Mucosa of stomach (tissue), 1 donor: ENCODE data around the gene UQCR10.

Experiments used
- H3K27me3 ChIP-seq: one replicate; pipeline ENCODE4 v1.7.0; 2013; ENCODE audit warnings: mild to moderate bottlenecking, low read length; ENCODE audit not compliant: control insufficient read depth, insufficient read depth
- H3K36me3 ChIP-seq: one replicate; pipeline ENCODE4 v1.7.0; 2013; ENCODE audit warnings: low read length; ENCODE audit not compliant: control insufficient read depth, insufficient read depth
- H3K4me1 ChIP-seq: one replicate; pipeline ENCODE4 v1.7.0; 2013; ENCODE audit warnings: mild to moderate bottlenecking, low read length; ENCODE audit not compliant: control insufficient read depth, insufficient read depth
- H3K4me3 ChIP-seq: one replicate; pipeline ENCODE4 v1.7.0; 2013; ENCODE audit warnings: low read length
- H3K9ac ChIP-seq: one replicate; pipeline ENCODE4 v1.7.0; 2013; ENCODE audit warnings: mild to moderate bottlenecking, low read length, moderate library complexity
- H3K9me3 ChIP-seq: one replicate; pipeline ENCODE4 v1.7.0; 2013; ENCODE audit warnings: mild to moderate bottlenecking, low read length, moderate library complexity; ENCODE audit not compliant: control insufficient read depth
- donor health status: Pancreatic carcinoma.

Gene UQCR10

GRCh38 chr22:29755889-29756288 is 11.3 kb upstream of the UQCR10 start:
- Histone ChIP-seq H3K9ac (no peak overlapping the region), H3K4me1 (no peaks in the 10 kb centered on the region), H3K27me3 (no peaks in the 10 kb centered on the region), H3K36me3 (no peaks in the 10 kb centered on the region), H3K4me3 (no peak overlapping the region), H3K9me3 (no peaks in the 10 kb centered on the region)

- no peak overlapping the region for H3K4me3 ChIP-seq
- no peaks in the 10 kb centered on the region for H3K4me1 ChIP-seq
- no peak overlapping the region for H3K9ac ChIP-seq
- no peaks in the 10 kb centered on the region for H3K9me3 ChIP-seq
- no peaks in the 10 kb centered on the region for H3K36me3 ChIP-seq
- H3K27me3 ChIP-seq, result no peaks in the 10 kb centered on the region
These were observed 10.8 kb upstream of the UQCR10 start for GRCh38 chr22:29756341-29756740.

GRCh38 chr22:29757096-29757495 is 10.1 kb upstream of the UQCR10 start:
- Histone ChIP-seq H3K36me3 (no peaks in the 10 kb centered on the region), H3K4me1 (no peaks in the 10 kb centered on the region), H3K4me3 (no peak overlapping the region), H3K9me3 (no peaks in the 10 kb centered on the region), H3K27me3 (no peaks in the 10 kb centered on the region), H3K9ac (no peak overlapping the region)

GRCh38 chr22:29758068-29758622 is 9.0 kb upstream of the UQCR10 start:
- Histone ChIP-seq H3K36me3 (no peaks in the 10 kb centered on the region), H3K9me3 (no peaks in the 10 kb centered on the region), H3K4me3 (no peak overlapping the region), H3K4me1 (no peaks in the 10 kb centered on the region), H3K9ac (no peak overlapping the region), H3K27me3 (no peaks in the 10 kb centered on the region)

- Histone ChIP-seq H3K9me3 (no peaks in the 10 kb centered on the region), H3K4me3 (no peak overlapping the region), H3K4me1 (no peaks in the 10 kb centered on the region)
These were observed 8.2 kb upstream of the UQCR10 start for GRCh38 chr22:29758959-29759358.

GRCh38 chr22:29762263-29762662 is 4.9 kb upstream of the UQCR10 start:
- H3K9me3 ChIP-seq, result no peaks in the 10 kb centered on the region
- H3K27me3 ChIP-seq, result no peaks in the 10 kb centered on the region
- H3K9ac ChIP-seq, result no peak overlapping the region
- H3K4me1 ChIP-seq, result peaks cover 7% of the 10 kb centered on the region
- no peaks in the 10 kb centered on the region for H3K36me3 ChIP-seq
- H3K4me3 ChIP-seq, result no peak overlapping the region

More at GRCh38 chr22:29758959-29759358, 8.2 kb upstream of the UQCR10 start:
- H3K36me3 ChIP-seq, result no peaks in the 10 kb centered on the region
- H3K27me3 ChIP-seq, result no peaks in the 10 kb centered on the region
- no peak overlapping the region for H3K9ac ChIP-seq

- peak overlapping the region; percentile 65 for H3K4me3 ChIP-seq
- no peaks in the 10 kb centered on the region for H3K27me3 ChIP-seq
- no peaks in the 10 kb centered on the region for H3K9me3 ChIP-seq
- peak overlapping the region; percentile 96 for H3K9ac ChIP-seq
- H3K36me3 ChIP-seq, result peaks cover 8% of the 10 kb centered on the region
- H3K4me1 ChIP-seq, result peaks cover 7% of the 10 kb centered on the region
These were observed 1.1 kb upstream of the UQCR10 start for GRCh38 chr22:29765905-29766631.

GRCh38 chr22:29766632-29767170 is 468 bp upstream of the UQCR10 start, which contains the start of gene ZMAT5:
Gene ZMAT5 (minus strand): TSS chr22:29767007. CDS start chr22:29748544, 18,463 bp downstream.
- H3K36me3 ChIP-seq, result peaks cover 8% of the 10 kb centered on the region
- no peaks in the 10 kb centered on the region for H3K27me3 ChIP-seq
- peak within 1 kb of the TSS; percentile 95 for H3K4me3 ChIP-seq
- no peaks in the 10 kb centered on the region for H3K9me3 ChIP-seq
- peaks cover 7% of the 10 kb centered on the region for H3K4me1 ChIP-seq
- H3K9ac ChIP-seq, result peak within 1 kb of the TSS; percentile 96

- H3K4me1 ChIP-seq, result peaks cover 11% of the 10 kb centered on the region
- H3K27me3 ChIP-seq, result no peaks in the 10 kb centered on the region
- H3K36me3 ChIP-seq, result peaks cover 8% of the 10 kb centered on the region
- peak overlapping the region; percentile 95 for H3K4me3 ChIP-seq
- no peaks in the 10 kb centered on the region for H3K9me3 ChIP-seq
- peak overlapping the region; percentile 96 for H3K9ac ChIP-seq
These were observed 1.0 kb downstream of the UQCR10 start for GRCh38 chr22:29768052-29768693.

GRCh38 chr22:29769723-29770321 is 2.7 kb downstream of the UQCR10 start:
- H3K9me3 ChIP-seq, result no peaks in the 10 kb centered on the region
- no peak overlapping the region for H3K4me3 ChIP-seq
- peaks cover 15% of the 10 kb centered on the region for H3K4me1 ChIP-seq
- no peak overlapping the region for H3K9ac ChIP-seq
- H3K27me3 ChIP-seq, result no peaks in the 10 kb centered on the region
- H3K36me3 ChIP-seq, result peaks cover 8% of the 10 kb centered on the region

GRCh38 chr22:29772170-29772641 is 5.0 kb downstream of the UQCR10 start:
- no peak overlapping the region for H3K4me3 ChIP-seq
- H3K27me3 ChIP-seq, result no peaks in the 10 kb centered on the region
- no peak overlapping the region for H3K9ac ChIP-seq
- peaks cover 13% of the 10 kb centered on the region for H3K4me1 ChIP-seq
- peaks cover 8% of the 10 kb centered on the region for H3K36me3 ChIP-seq
- H3K9me3 ChIP-seq, result no peaks in the 10 kb centered on the region
